GM19468 (cell line): ENCODE measurements around the gene SIPA1L3.

Experiments
- ATAC-seq: cut with Tn5 transposase; IDR thresholded peaks from one replicate; pipeline ENCODE4 v1.9.1; 2021; ENCODE audit warnings: mild to moderate bottlenecking, moderate library complexity, moderate number of reproducible peaks; ENCODE audit not compliant: unreplicated experiment; ENCODE audit errors: extremely low read depth

The SIPA1L3 gene

DNA sequence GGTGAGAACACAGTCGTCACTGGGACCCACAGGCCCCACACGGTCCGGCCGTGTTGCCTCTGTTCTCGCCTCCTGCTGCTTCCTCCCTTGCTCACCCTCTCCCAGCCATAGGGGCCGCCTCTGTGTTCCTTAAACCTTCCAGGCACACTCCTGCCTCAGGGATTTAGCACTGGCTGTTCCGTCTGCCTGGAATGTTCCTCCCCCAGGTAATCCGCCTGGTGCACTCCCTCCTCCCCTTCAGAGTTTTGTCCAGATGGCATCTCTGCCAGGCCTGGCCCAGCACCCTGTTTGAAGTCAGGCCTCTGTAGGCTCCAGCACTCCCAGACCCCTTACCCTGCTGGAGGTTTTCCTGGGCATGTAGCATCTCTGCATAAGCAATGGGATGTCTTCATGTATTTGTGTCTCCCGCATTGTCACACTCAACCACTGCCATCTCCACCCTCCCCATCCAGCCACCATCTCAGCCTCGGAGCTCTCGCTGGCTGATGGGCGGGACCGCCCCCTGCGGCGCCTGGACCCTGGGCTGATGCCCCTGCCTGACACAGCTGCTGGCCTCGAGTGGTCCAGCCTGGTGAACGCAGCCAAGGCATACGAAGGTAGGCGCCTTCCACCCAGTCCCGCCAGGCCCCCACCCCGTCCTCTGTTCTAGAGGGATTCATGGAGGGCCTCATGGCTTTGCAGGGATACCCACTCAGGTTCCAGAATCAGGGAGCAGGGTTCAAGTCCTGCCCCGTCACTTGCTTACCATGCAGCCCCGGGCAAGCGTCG is 291.1 kb downstream of the SIPA1L3 start:
- ATAC-seq, result no peak

DNA sequence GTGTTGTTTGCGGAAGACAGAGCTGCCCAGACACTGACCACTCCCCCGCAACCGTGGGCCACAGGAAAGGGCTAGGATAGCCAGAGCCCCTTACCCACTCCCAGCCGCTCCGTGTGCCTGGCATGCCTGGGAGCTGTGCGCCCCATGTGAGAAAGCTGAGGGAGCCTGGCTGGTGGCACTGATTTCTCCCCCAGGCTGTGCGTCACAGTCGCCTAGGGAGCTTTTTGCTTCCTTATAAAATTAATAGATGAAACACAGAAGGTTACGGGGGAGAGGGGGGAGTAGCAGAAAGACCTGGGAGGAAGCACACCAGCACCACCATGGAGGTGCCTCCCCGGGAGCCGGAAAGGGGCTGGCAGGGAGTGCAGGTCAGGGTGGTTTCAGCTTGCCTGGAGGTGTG is 292.3 kb downstream of the SIPA1L3 start:
- ATAC-seq, result no peak

DNA sequence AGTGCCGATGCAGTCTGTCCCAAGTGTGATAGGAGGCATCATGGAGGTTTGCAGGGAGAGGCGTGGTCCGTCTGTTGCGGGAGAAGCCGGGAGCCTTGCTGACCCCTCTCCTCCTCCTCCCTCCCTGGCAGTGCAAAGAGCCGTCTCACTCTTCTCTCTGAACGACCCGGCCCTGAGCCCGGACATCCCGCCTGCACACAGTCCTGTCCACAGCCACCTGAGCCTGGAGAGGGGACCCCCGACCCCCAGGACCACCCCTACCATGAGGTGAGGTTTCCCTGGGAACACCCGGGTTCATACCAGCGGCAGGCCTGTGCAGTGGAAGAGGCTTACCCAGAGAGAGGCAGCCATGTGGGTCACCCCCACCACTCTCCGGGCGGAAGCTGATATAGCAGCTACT is 294.7 kb downstream of the SIPA1L3 start:
- ATAC-seq, result no peak

DNA sequence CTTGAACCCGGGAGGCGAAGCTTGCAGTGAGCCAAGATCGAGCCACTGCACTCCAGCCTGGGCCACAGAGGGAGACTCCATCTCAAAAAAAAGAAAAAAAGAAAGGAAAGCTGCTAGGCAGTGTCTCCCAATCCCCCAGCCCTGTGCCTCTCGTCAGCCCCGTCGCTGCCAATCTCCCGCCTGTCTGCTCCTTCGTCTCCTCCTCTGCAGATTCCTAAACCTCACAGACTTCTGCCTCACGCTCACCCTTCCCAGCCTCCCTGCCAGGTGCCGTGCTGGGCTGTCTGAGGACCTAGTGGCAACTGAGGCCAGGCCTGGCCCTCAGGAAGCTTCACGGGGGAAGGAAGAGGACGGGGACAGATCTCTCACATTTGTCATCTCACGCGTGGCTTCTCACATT is 295.5 kb downstream of the SIPA1L3 start:
- ATAC-seq, result no peak

DNA sequence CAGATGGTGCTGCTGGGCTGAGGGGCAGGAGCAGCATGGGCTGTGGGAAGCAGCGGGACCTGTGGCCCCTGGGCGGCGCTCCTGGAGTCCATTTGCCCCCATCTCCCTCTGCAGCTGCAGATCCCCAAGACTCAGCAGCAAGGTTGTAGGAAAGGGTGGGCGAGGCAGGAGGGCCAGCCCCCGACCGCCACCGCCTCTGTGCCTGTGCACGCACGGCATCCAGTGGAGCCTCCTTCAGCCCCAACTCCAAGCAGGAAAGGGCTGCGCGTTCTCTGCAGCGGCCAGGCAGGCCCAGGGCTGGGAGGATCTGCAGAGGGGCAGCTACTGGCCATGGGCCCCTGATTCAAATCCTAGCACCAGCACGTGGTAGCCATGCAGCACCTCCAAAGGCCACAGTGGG is 296.2 kb downstream of the SIPA1L3 start:
- ATAC-seq, result no peak

DNA sequence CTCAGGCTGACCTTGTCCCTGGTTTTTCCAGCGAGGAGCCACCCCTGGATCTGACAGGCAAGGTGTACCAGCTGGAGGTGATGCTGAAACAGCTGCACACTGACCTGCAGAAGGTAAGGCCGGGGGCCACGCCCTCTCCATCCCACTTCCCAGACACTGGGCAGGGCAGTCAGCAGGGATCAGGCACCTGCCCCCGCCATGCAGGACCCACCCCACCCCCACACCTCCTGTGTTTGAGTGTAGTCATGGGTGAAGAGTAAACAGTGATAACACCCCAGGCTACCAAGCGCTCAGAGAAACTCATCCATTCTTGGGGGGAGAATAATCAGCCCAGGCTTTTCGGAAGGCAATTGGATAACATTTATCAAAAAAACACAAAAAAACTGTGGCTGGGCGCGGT is 297.1 kb downstream of the SIPA1L3 start:
- ATAC-seq, result no peak

DNA sequence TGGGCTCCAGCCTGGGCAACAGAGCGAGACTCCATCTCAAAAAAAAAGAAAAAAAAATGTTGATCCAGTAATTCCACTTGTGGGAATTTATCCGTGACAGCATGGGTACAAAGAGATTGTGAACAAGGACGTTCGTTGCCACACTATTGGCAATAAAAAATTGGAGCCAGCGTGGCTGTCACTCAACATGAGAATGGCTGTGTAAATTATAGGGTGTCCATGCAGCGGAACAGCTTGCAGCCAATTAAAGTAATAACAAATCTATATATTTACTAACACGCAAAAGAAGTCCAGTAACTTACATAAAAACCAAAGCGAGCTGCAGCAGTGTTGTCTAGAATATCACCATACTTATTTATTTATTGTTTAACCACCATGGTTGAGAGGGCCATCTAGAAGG is 297.7 kb downstream of the SIPA1L3 start:
- no peak for ATAC-seq

DNA sequence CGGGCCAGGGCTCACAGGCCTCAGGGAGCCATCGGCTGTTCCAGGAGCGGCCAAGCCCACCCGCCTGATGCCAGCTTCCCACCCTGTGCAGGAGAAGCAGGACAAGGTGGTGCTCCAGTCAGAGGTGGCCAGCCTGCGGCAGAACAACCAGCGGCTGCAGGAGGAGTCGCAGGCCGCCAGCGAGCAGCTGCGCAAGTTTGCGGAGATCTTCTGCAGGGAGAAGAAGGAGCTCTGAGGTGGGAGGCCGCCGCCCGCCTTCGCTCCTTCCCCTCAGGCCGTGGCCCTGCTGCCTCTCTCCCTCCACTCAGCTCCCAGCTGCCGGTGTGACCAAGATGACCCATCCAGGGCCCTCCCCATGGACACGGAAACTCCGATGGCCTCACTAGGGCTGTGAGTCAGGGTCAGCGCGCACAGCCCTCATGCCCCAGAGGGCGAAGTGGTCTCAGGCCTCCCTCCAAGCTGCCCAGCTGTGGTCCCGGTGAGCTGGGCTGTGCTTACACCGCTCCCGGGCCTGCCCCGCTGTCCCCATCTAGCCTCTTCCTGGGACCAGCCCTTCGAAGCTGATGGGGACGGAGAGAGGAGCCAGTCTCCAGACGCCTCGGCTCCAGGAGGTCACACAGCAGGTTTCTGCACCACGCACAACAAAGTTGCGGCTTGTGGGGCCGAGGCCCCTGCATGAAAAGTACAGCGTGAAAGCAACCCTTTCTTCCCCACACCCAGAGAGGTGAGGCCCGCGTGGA is 299.2 kb downstream of the SIPA1L3 start:
- no peak for ATAC-seq

DNA sequence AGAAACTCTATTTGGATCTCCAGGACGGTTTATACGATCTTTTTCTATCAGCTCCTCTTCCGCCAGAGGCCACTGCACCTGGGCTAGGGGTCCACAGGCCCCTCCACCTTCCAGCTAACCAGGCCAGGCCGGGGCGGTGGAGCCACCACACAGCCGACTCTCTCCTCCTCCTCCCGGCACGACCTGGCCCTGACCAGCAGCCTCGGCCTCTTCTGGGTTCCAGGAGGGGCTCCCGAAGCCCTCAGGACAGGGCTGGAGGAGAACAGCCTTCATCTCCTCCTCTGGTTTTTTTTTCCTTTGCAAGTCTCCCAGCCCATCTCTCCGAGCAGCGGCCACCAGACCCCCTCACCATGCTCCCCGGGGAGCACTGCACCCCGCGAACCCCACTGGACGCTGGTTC is 299.9 kb downstream of the SIPA1L3 start:
- no peak for ATAC-seq

DNA sequence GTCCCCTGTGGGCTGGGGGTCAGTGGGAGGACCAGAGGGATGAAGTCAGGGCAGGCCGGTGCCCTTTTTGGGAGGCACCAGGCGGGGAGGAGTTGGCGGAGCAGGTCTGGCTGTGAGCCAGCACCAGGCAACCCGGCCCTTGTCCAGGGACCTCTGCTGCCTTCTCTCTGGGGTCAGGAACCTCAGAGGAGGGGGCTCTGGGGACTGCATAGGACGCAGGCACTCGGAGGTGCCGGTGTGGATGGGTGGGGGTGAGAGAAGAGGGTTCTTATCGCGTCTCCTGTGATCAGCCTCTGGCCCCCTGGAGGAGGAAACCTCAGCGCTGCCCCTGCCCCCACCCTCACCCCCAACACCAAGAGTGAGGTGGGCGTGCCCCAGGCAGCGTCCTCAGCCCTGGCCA is 300.5 kb downstream of the SIPA1L3 start:
- no peak for ATAC-seq

DNA sequence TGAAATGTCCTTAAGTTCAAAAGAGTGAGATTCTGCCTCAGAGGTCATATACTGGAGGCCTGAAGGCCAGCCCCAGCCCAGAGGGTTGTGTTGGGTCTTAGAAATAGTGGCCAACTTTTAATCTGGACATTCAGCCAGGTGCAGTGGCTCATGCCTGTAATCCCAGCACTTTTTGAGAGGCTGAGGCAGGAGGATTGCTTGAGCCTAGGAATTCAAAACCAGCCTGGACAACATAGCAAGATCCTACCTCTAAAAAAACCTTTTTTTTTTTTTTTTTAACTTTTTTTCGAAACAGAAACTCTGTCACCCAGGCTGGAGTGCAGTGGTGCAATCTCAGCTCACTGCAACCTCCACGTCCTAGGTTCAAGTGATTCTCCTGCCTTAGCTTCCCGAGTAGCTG is 301.6 kb downstream of the SIPA1L3 start:
- no peak for ATAC-seq

DNA sequence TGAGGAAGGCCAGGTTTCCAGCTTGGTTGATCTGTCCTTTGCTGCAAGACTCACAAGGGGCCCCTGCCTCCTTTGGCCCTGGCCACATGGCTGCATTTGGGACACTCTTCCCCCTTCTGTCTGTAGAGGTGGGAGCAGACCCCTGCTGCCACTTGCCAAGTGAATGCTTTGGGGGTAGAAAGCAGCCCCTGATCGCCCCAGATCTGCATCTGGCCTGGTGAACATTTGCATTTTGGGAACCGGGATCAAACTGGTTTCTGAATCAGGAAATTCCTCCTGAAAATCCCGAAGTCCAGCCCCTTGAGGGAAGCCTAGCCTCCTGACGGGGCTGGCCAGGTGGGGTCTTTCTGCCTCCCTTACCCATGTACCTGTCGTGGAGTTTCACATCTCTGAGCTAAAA is 302.1 kb downstream of the SIPA1L3 start:
- no peak for ATAC-seq

DNA sequence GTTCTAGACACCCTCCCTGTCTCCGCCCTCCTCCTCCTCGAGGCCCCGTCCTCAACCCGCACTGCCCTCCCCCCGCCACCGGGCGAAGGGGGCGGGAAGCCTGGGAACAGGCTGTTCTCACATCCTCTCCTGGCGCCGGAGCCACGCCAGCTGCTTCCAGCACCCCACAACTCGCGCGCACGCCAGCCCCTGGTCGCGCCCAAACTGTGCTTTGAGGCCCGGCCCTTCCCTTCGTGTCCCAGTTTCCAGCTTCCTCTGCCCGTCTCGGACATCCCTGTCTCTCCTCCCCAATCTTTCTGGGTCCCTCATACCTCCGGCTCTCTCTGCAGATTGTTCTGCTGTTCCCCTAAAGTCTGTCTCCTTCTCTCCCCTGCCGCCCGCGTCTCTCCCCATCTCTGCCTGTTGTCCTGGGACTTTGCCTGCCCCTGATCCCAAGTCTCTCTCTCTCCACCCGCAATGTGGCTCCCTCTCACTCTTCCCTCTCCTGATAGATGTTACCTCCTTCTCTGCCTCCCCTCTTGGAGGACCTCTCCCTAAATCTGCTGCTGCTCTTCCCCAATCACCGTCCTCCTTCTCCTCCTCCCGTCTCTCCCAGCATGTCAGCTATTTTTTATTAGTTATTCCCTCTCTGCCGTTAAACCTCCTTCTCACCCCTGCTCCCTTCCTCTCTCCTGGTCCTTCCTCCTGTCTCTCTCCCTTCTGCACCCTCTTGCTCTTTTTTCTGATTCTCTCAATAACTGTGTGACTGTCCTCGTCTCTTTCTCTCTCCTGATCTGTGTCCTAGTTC is 302.9 kb downstream of the SIPA1L3 start:
- ATAC-seq, result no peak

DNA sequence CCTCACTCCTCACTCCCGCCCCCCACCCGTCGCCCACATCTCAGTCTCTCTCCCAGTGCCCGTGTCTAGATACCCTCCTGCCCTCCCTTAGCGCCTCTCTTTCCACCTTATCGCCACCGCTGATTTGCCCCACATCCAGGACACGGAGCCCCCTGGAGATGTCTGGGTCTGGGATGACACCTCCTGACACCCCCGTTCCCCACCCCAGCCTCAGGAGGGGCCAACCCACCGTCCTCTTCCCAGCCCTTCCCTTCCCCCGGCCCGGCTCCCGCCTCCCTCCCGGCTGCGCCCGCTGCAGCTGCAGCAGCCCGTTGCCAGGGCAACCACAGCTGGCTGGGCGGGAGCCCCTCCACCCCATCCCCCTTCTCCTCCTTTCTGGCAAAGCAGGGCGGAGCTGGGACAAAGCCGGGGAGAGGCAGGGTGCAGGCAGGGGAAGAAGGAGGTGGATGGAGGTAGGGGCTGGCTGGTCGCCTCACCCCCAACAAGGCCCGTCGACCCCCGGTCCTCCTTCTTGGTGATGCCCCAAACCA is 303.5 kb downstream of the SIPA1L3 start:
- ATAC-seq, result no peak

DNA sequence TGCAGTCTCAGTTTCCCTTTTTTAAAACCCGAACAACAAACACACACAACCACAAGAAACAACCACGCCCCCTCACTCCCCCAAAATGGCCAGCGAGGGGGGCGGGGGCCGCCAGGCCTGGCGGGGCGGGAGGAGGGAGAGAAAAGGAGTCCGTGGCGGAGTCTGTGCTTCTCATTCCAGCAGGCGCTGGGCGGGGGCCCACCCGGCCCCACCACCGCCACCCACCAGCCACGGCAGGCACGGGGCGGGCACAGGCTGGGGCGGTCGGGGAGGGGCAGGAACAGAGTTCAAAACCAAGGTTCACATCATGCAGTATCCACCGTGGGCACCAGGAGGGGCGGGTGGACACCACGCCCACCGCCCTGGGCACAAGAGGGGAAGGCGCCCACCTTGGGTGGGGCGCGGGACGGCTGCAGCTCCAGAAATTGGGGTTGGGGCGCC is 304.2 kb downstream of the SIPA1L3 start:
- no peak for ATAC-seq

DNA sequence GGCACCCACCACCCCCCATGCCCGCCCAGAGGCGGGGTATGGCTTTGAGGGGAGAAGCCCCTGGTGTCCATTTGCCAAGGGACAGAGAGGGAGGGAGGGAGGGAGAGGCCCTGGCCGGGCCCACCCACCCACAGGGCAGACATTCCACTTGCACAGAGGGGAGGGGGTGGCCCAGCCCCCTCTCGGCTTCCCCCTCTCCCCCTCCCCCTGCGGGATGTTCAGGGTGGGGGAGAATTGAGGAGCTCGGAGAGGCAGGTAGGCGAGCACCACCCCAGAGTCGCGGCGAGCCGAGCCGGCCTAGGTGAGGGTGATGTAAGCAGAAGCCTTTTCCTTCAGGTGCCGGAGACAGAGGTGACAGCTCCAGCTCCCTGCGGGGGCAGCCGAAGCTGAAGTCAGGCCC is 304.8 kb downstream of the SIPA1L3 start:
- ATAC-seq, result no peak

DNA sequence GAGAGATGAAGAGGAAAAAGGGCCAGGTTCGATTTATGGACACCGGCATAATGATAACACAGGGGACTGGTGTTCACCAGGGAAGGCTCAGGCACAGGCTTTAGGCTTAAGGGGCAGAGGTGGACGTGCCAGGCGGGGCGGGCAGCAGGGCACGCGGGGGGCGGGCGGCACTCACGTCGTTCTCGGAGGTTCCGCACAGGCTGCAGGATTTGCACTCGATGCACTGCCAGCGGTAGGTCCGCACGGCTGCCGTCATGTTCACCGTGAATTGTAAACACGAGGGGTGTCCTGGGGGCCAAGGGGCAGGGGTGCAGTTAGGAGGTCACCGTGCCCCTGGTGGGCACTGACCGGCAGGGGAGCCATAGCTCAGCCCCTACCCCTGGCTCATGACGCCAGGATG is 306.5 kb downstream of the SIPA1L3 start:
- no peak for ATAC-seq

DNA sequence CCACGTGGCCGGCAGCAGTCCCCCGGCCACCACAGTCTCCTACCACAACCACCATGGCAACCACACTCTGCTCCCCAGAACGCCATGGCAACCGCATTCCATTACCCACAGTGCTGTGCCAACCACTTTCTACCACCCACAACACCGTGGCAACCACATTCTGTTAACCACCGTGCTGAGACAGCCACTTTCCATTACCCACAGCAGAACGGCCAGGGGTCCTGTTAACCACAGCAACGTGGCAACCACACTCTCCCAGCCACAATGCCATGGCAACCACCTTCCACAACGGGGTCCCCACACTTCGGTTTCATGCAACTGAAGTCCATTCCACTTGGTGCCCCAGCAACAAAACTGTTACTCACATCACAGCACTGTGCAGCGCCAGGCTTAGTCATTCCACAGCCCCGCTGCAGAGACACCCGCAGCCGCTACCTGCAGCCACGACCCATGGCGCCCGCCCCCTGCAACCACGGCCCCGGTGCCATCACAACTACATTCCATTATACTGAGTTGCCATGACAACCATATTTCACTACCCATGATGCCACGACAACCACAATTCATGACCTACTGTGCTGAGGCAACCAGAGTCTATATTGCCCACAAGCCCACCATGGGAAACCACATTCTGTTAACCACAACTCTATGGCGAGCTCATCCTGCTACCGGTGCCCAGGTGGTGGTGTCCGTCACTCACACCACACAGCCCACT is 307.1 kb downstream of the SIPA1L3 start:
- no peak for ATAC-seq

DNA sequence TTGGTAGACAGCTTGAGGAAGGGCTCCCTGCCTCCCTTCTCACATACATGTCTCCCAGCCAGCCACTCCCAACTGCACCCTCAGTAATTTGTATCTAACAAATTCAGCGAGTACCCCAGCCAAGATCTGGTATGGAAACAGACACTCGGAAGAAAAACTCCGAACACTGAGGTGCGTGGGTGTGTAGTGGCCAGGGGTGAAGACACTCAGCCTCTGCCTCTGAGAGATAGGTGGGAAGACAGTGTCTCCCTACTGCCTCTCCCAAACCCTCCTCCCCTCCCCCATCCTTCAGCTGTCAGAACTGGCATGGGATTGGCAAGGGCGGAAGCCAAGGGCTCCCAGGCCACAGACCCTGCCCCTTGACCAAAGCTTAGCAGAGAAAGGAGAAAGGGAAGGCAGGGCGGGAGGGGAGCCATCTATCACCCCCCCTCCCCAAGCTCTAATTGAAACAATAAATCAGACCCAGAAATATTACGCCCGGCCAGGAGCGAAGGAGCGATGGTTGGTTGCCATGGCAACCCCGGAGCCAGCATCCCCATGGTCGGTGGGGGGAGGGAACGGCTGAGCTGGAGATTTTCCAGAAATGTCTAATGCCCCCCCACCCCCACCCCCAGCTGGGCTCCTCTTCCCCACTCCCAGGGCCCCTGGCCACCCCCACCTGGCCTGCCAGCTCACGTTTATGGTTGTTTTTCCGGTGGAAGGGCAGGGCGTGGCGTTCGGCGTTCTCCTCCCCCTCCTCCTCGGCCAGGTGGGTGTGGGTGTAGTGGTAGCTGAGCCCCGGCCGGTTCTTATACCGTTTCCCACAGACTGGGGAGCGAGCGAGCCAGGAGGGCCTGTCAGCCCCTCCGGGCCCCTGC is 310.0 kb downstream of the SIPA1L3 start:
- ATAC-seq, result no peak
